A549 treated with AZD9567 at 1 μM for 4 hours (cell line): Measurements from ENCODE around the gene ANO7. TPM values are rescaled to one million over a fixed set of nuclear protein-coding genes. Genes with fewer than 3 reads are reported as not detected.

Source experiments
- total RNA-seq: library from RNA; stranded (reverse); fragments of 200-300 nt; extraction: Qiagen RNA extraction; gene quantifications from 5 replicates; pipeline ENCODE4 v1.2.3, GENCODE V29; 2022; ENCODE audit not compliant: insufficient read depth

The ANO7 gene, protein sequence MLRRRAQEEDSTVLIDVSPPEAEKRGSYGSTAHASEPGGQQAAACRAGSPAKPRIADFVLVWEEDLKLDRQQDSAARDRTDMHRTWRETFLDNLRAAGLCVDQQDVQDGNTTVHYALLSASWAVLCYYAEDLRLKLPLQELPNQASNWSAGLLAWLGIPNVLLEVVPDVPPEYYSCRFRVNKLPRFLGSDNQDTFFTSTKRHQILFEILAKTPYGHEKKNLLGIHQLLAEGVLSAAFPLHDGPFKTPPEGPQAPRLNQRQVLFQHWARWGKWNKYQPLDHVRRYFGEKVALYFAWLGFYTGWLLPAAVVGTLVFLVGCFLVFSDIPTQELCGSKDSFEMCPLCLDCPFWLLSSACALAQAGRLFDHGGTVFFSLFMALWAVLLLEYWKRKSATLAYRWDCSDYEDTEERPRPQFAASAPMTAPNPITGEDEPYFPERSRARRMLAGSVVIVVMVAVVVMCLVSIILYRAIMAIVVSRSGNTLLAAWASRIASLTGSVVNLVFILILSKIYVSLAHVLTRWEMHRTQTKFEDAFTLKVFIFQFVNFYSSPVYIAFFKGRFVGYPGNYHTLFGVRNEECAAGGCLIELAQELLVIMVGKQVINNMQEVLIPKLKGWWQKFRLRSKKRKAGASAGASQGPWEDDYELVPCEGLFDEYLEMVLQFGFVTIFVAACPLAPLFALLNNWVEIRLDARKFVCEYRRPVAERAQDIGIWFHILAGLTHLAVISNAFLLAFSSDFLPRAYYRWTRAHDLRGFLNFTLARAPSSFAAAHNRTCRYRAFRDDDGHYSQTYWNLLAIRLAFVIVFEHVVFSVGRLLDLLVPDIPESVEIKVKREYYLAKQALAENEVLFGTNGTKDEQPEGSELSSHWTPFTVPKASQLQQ
- 1.7 to 3.7 TPM (median 2.1 TPM) in 5 replicates for total RNA-seq

DNA sequence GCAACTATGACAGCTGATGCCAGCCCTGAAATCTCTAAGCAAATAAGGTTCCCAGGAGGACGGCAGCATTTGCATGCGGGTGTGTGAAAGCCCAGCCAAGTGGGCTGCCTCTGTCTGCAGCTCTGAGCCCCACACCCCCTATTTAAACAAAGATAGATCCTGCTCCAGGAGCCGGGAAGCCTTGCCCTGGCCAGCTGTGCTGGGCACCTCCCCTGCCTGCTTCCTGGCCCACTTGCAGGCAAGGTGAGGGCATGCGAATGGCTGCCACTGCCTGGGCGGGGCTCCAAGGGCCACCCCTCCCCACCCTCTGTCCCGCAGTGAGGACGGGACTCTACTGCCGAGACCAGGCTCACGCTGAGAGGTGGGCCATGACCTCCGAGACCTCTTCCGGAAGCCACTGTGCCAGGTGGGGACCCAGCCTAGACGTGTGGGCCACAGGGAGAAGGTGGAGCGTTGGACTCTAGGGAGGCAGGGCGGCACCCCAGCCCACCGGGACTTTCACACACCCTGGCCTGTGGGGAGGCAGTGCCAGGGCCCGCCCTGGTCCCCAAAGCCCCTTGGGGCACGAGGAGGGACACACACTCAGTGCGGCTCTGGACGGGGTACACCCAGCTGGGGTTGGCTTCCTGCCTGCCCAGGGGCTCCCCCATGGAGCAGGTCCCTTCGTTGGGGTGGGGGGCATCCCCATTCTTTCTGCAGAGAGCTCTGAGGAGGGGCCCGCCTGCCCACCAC, at the start of gene ANO7:
Gene ANO7 (plus strand): TSS at position 317 of the 732 bp plus-strand sequence. CDS start 1,387 bp downstream, outside the sequence.

GRCh38 chr2:241148891-241149674, 39.4 kb upstream of the ANO7 start, which contains the start of gene PASK:
TSS of gene PASK (minus strand) at chr2:241149472. CDS start at chr2:241143032, 6,440 bp downstream.

DNA sequence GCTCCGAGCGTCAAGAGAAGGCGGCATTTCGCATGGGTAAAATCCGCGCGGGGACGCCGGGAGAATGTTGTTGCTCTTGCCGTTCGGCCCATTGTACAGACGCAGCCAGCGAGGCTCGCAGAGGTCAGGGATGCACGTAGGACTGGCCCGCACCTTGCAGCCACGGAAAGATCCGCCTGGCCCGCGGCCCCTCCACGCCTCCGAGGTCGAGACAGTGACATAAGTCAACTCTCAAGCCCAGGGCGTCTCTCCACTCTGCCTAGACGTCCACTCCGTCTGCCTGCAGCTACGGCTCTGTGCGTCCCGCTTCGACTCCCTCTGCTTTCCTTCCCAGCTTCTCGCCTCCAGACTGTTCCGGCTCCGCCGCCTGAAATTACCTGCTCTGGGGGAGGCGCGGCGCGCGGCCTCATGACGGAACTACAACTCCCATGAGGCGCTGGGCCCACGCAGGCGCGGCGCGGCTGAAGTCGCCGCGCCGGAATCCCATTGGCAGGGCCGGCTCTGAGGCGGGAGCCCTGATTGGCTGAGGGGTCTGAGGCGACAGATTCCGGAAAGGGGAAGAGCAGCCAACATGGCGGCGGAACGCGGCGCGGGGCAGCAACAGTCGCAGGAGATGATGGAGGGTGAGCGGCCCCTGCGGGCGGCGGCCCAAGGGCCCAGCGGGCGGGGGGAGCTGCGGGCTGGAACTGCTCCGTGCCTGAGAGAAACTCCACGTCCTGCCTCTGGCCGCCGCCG, 38.4 kb upstream of the ANO7 start, which contains the start of gene PPP1R7:
Gene PPP1R7 (plus strand): TSS at position 543 of the 735 bp plus-strand sequence. CDS start 29 bp downstream, at position 572.

Other genes starting within 250 kb of the ANO7 start
- 0.69 to 0.92 TPM (median 0.85 TPM) in 5 replicates for gene SNED1, start 190.1 kb upstream of the ANO7 start, total RNA-seq
- gene MTERF4, start 86.4 kb upstream of the ANO7 start, total RNA-seq: 19.1 to 26.0 TPM (median 23.8 TPM) in 5 replicates
- 7.0 to 10.4 TPM (median 8.6 TPM) in 5 replicates for gene PASK, start 39.2 kb upstream of the ANO7 start, total RNA-seq
- gene PPP1R7, start 38.2 kb upstream of the ANO7 start, total RNA-seq: 59.2 to 70.8 TPM (median 60.9 TPM) in 5 replicates
- 247 to 346 TPM (median 255 TPM) in 5 replicates for gene HDLBP, start 127.0 kb downstream of the ANO7 start, total RNA-seq
- 231 to 368 TPM (median 273 TPM) in 5 replicates for gene SEPTIN2, start 127.2 kb downstream of the ANO7 start, total RNA-seq
- 27.8 to 43.6 TPM (median 34.0 TPM) in 5 replicates for gene FARP2, start 167.6 kb downstream of the ANO7 start, total RNA-seq